Measurements from ENCODE around the gene MAPK10. TPM values are rescaled to one million over a fixed set of nuclear protein-coding genes. Genes with fewer than 3 reads are reported as not detected.

MAPK10 gene
- total RNA-seq, 6 experiments from 2014 or later, result 0.74 to 1.9 (median 1.6) TPM

GRCh38 chr4:86184901-86185285 lies 175.0 kb downstream of the MAPK10 start:
- Histone ChIP-seq H3K27ac (no peak overlapping the region), H3K27me3 (no peaks in the 10 kb centered on the region), H3K36me3 (no peaks in the 10 kb centered on the region), H3K4me3 (no peak overlapping the region), H3K9me3 (no peaks in the 10 kb centered on the region), H3K4me1 (no peaks in the 10 kb centered on the region)
- TF ChIP-seq, protein P1, sequence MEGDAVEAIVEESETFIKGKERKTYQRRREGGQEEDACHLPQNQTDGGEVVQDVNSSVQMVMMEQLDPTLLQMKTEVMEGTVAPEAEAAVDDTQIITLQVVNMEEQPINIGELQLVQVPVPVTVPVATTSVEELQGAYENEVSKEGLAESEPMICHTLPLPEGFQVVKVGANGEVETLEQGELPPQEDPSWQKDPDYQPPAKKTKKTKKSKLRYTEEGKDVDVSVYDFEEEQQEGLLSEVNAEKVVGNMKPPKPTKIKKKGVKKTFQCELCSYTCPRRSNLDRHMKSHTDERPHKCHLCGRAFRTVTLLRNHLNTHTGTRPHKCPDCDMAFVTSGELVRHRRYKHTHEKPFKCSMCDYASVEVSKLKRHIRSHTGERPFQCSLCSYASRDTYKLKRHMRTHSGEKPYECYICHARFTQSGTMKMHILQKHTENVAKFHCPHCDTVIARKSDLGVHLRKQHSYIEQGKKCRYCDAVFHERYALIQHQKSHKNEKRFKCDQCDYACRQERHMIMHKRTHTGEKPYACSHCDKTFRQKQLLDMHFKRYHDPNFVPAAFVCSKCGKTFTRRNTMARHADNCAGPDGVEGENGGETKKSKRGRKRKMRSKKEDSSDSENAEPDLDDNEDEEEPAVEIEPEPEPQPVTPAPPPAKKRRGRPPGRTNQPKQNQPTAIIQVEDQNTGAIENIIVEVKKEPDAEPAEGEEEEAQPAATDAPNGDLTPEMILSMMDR (IDR thresholded peaks at IDR 0.05), result no peak
- TF ChIP-seq POLR2A (IDR thresholded peaks at IDR 0.05), result no peak
- intact Hi-C loops (cut with DNase I), result no loop called here
- WGBS (ENCODE audit: insufficient coverage, low coverage, low lambda C conversion rate, missing lambda C conversion rate), result 51% methylated on average over 5 of the region's 5 CpGs
- DNase-seq (no peak), ATAC-seq (no peak)

- Histone ChIP-seq H3K27ac (no peak overlapping the region), H3K9me3 (peaks cover 0 to 2% (median 0%) of the 10 kb centered on the region in 4 donors), H3K27me3 (no peaks in the 10 kb centered on the region), H3K36me3 (no peaks in the 10 kb centered on the region), H3K4me3 (no peak overlapping the region), H3K4me1 (no peaks in the 10 kb centered on the region)
- TF ChIP-seq, protein P1 (IDR thresholded peaks at IDR 0.05), result no peak
- TF ChIP-seq POLR2A (IDR thresholded peaks at IDR 0.05), result no peak
- ATAC-seq, result no peak
- DNase-seq, result no peak
- intact Hi-C loops (cut with DNase I), result no loop called here
- WGBS (ENCODE audit: insufficient coverage, low coverage, low lambda C conversion rate, missing lambda C conversion rate), result 64% methylated on average over 4 of the region's 4 CpGs
Observed at GRCh38 chr4:86184216-86184900, 175.5 kb downstream of the MAPK10 start.

DNA sequence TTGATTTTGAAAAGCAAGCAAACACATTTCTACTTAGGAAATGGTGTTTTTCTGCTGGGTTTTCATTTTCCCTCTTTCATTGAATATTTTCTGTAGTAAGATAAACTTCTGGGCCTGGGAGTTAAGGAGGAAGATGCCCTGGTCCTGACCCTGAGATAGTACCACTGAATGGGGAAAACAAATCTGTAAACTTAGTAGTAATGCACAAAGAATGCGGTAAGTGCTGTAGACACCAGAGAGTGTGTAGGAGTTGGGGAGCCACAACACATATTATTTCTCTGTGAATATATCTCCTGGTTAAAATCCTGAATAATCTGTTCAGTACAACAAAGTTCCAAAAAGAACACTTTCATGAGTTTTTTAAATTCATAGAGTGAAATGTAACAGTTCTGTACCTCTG lies 178.3 kb downstream of the MAPK10 start:
- TF ChIP-seq, protein P1 (IDR thresholded peaks at IDR 0.05), result no peak
- no peak for TF ChIP-seq POLR2A (IDR thresholded peaks at IDR 0.05)
- Histone ChIP-seq H3K27me3 (no peaks in the 10 kb centered on the region), H3K4me1 (no peaks in the 10 kb centered on the region), H3K36me3 (no peaks in the 10 kb centered on the region), H3K9me3 (peaks cover 0 to 4% (median 0%) of the 10 kb centered on the region in 4 donors), H3K4me3 (no peak overlapping the region), H3K27ac (no peak overlapping the region)
- 42% methylated on average over 1 of the region's 1 CpG for WGBS (ENCODE audit: insufficient coverage, low coverage, low lambda C conversion rate, missing lambda C conversion rate)
- no peak for ATAC-seq
- intact Hi-C loops (cut with DNase I), result no loop called here
- DNase-seq, result no peak

DNA sequence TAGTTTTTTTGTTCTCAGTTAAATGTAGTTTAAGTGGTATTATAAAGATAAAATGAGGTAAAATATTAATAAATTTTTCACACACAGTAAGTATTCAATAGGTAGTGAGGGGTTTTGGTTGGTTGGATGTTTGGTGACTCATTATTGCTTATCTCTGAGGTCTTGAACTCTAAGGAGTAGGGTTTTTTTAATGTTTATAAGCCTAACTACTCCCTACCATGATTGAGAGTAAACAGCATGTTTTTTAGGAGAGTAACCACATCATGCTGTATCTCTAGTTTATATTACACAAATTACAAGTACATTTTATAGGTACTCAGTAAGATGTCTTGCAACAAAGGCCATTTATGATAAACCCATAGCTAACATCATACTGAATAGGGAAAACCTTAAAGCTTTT lies 181.6 kb downstream of the MAPK10 start:
- no peak for ATAC-seq
- DNase-seq, result no peak
- TF ChIP-seq, protein P1 (IDR thresholded peaks at IDR 0.05), result no peak
- TF ChIP-seq POLR2A (IDR thresholded peaks at IDR 0.05), result no peak

More for the DNA sequence above, 181.6 kb downstream of the MAPK10 start:
- Histone ChIP-seq H3K27me3 (no peaks in the 10 kb centered on the region), H3K9me3 (peaks cover 0 to 4% (median 0%) of the 10 kb centered on the region in 4 donors), H3K4me1 (no peaks in the 10 kb centered on the region), H3K4me3 (no peak overlapping the region), H3K27ac (no peak overlapping the region), H3K36me3 (no peaks in the 10 kb centered on the region)
- intact Hi-C loops (cut with DNase I), result no loop called here
